Breast epithelium (tissue), 4 donors: ENCODE data around the gene PDE4A. TPM values are rescaled to one million over a fixed set of nuclear protein-coding genes. Genes with fewer than 3 reads are reported as not detected.

ENCODE experiments used
- DNase-seq, 2 donors: peaks; one replicate each; pipeline ENCODE4 v3.0.0-alpha.2; 2019; ENCODE audit warnings: low spot score in 2 of 2
- H3K27ac ChIP-seq, 2 donors: fragments of 200-600 bp; sonication (generic) in 1 of 2; one replicate each; pipeline ENCODE4 v1.5.1; 2016 to 2019; ENCODE audit warnings: mild to moderate bottlenecking in 1 of 2
- H3K27me3 ChIP-seq, 2 donors: fragments of 200-600 bp; sonication (generic) in 1 of 2; one replicate each; pipeline versions ENCODE4 v1.5.1 to v1.6.0; 2017 to 2019; ENCODE audit warnings: control low read depth in 1 of 2, mild to moderate bottlenecking in 1 of 2
- H3K36me3 ChIP-seq: fragments of 200-600 bp; one replicate; pipeline ENCODE4 v1.5.1; 2019
- H3K4me1 ChIP-seq, 2 donors: fragments of 200-600 bp; sonication (generic); one replicate each; pipeline ENCODE4 v1.5.1; 2016 to 2019; ENCODE audit warnings: control low read depth in 1 of 2
- H3K4me3 ChIP-seq, 3 donors: fragments of 200-600 bp; sonication (generic); 1 replicate in 2 of 3; 2 replicates in 1 of 3; pipeline ENCODE4 v1.5.1; 2016 to 2019; ENCODE audit warnings: mild to moderate bottlenecking in 3 of 3, moderate library complexity in 2 of 3
- H3K9me3 ChIP-seq, 2 donors: fragments of 200-600 bp; sonication (generic) in 1 of 2; one replicate each; pipeline ENCODE4 v1.5.1; 2016 to 2019; ENCODE audit warnings: control low read depth in 1 of 2
- CTCF ChIP-seq, 3 donors: fragments of 450-650 bp; IDR thresholded peaks; one replicate each; pipeline ENCODE4 v1.5.1; 2016 to 2017; ENCODE audit warnings: antibody characterized with exemption in 3 of 3, mild to moderate bottlenecking in 3 of 3, moderate library complexity in 3 of 3
- POLR2A ChIP-seq: fragments of 450-650 bp; IDR thresholded peaks from one replicate; pipeline ENCODE4 v1.6.1; 2016; ENCODE audit warnings: antibody characterized with exemption, mild to moderate bottlenecking, moderate library complexity
- POLR2AphosphoS5 ChIP-seq, 3 donors: sonication (generic); formaldehyde crosslinking; IDR thresholded peaks; one replicate each; pipeline ENCODE4 v1.6.1; 2017; ENCODE audit warnings: antibody characterized with exemption in 3 of 3
- intact Hi-C: fragments of 100-400 bp; cut with DNase I; formaldehyde crosslinking; loops from one replicate; pipeline ENCODE4 v1.15.1; 2023; ENCODE audit warnings: low total_unique reads
- total RNA-seq, 3 donors: library from RNA; depleted of rRNA; stranded (reverse); fragments of >200 nt; gene quantifications; one replicate each; pipeline ENCODE4 v1.1.0, GENCODE V29; 2016

The PDE4A gene
- total RNA-seq, 3 donors from 2014 or later, result 5.6 to 20.3 (median 12.1) TPM

- Histone ChIP-seq H3K4me1 (peaks cover 8 to 14% of the 10 kb centered on the region in 2 donors), H3K27ac (no peak overlapping the region), H3K27me3 (peaks cover 21 to 59% of the 10 kb centered on the region in 2 donors), H3K9me3 (no peaks in the 10 kb centered on the region), H3K4me3 (no peak overlapping the region), H3K36me3 (no peaks in the 10 kb centered on the region)
- intact Hi-C loops, result loop anchor here (5.0 kb wide), 1 partner anchor 1870 kb away; no protein-coding TSS in a partner anchor
- no peak for DNase-seq
- TF ChIP-seq POLR2A (no peak), POLR2AphosphoS5 (IDR thresholded peaks at IDR 0.05) (no peak), CTCF (IDR thresholded peaks at IDR 0.05) (no peak)
Measured at GRCh38 chr19:10417541-10418234, 2.6 kb upstream of the PDE4A start.

GRCh38 chr19:10418235-10418484 lies 2.2 kb upstream of the PDE4A start:
- intact Hi-C loops, result loop anchor here (5.0 kb wide), 1 partner anchor 1871 kb away; no protein-coding TSS in a partner anchor
- no peak for DNase-seq
- Histone ChIP-seq H3K27me3 (peaks cover 21 to 62% of the 10 kb centered on the region in 2 donors), H3K36me3 (no peaks in the 10 kb centered on the region), H3K4me3 (no peak overlapping the region), H3K27ac (no peak overlapping the region), H3K4me1 (peaks cover 8 to 14% of the 10 kb centered on the region in 2 donors), H3K9me3 (no peaks in the 10 kb centered on the region)
- TF ChIP-seq CTCF (IDR thresholded peaks at IDR 0.05) (no peak), POLR2AphosphoS5 (IDR thresholded peaks at IDR 0.05) (no peak), POLR2A (no peak)

GRCh38 chr19:10418485-10419199 lies 1.7 kb upstream of the PDE4A start:
- peak overlapping the region in 2 of 3 donors; percentile 28 to 60 for H3K4me3 ChIP-seq
- H3K4me1 ChIP-seq, result peaks cover 8 to 14% of the 10 kb centered on the region in 2 donors
- H3K27ac ChIP-seq, result no peak overlapping the region
- intact Hi-C loops, result loop anchor here (5.0 kb wide), 1 partner anchor 1871 kb away; no protein-coding TSS in a partner anchor
- no peaks in the 10 kb centered on the region for H3K9me3 ChIP-seq
- TF ChIP-seq CTCF (IDR thresholded peaks at IDR 0.05) (no peak), POLR2AphosphoS5 (IDR thresholded peaks at IDR 0.05) (no peak), POLR2A (no peak)
- H3K36me3 ChIP-seq, result no peaks in the 10 kb centered on the region
- H3K27me3 ChIP-seq, result peaks cover 24 to 67% of the 10 kb centered on the region in 2 donors
- no peak for DNase-seq

- no peak for DNase-seq
- no peaks in the 10 kb centered on the region for H3K36me3 ChIP-seq
- H3K27ac ChIP-seq, result no peak overlapping the region
- no peak for TF ChIP-seq POLR2A
- no peak for TF ChIP-seq CTCF (IDR thresholded peaks at IDR 0.05)
- no peak for TF ChIP-seq POLR2AphosphoS5 (IDR thresholded peaks at IDR 0.05)
- no peaks in the 10 kb centered on the region for H3K9me3 ChIP-seq
- H3K4me1 ChIP-seq, result peaks cover 8 to 16% of the 10 kb centered on the region in 2 donors
- H3K4me3 ChIP-seq, result peak overlapping the region in 2 of 3 donors; percentile 28 to 60
- intact Hi-C loops, result loop anchor here (5.0 kb wide), 1 partner anchor 1872 kb away; no protein-coding TSS in a partner anchor
- peaks cover 24 to 73% of the 10 kb centered on the region in 2 donors for H3K27me3 ChIP-seq
Measured at GRCh38 chr19:10419200-10419645, 1.1 kb upstream of the PDE4A start.
